HepG2 (cell line): ENCODE results near the gene SRRT. TPM values are rescaled to one million over a fixed set of nuclear protein-coding genes. Genes with fewer than 3 reads are reported as not detected.

Experiments used
- CCDC6 ChIP-seq: sonication (generic); formaldehyde crosslinking; IDR thresholded peaks from 2 replicates; pipeline ENCODE4 v1.8.1; 2022; ENCODE audit warnings: mild to moderate bottlenecking, missing genetic modification reagents, moderate library complexity
- CENPX ChIP-seq: sonication (generic); formaldehyde crosslinking; IDR thresholded peaks from 2 replicates; pipeline ENCODE4 v1.9.0; 2021; ENCODE audit warnings: mild to moderate bottlenecking, missing genetic modification reagents, moderate library complexity
- DR1 ChIP-seq: sonication (generic); formaldehyde crosslinking; IDR thresholded peaks from 2 replicates; pipeline ENCODE4 v1.8.0; 2021; ENCODE audit warnings: mild to moderate bottlenecking, missing genetic modification reagents, inconsistent platforms
- ELK4 ChIP-seq: sonication (generic); formaldehyde crosslinking; IDR thresholded peaks from 2 replicates; pipeline ENCODE4 v1.9.0; 2021; ENCODE audit warnings: missing genetic modification reagents, borderline replicate concordance
- ERF ChIP-seq: IDR thresholded peaks from 2 replicates; pipeline ENCODE4 v1.6.1; 2018; ENCODE audit warnings: missing biosample characterization, missing genetic modification reagents
- FOXM1 ChIP-seq: sonication (generic); formaldehyde crosslinking; IDR thresholded peaks from 2 replicates; pipeline ENCODE4 v1.5.0; 2020; ENCODE audit warnings: missing genetic modification reagents
- PAWR ChIP-seq: sonication (generic); formaldehyde crosslinking; IDR thresholded peaks from 2 replicates; pipeline ENCODE4 v1.4.0; 2020; ENCODE audit warnings: missing genetic modification reagents, mild to moderate bottlenecking, borderline replicate concordance
- RORA ChIP-seq: sonication (generic); formaldehyde crosslinking; IDR thresholded peaks from 2 replicates; pipeline ENCODE4 v1.5.0; 2020; ENCODE audit warnings: mild to moderate bottlenecking, missing genetic modification reagents, moderate library complexity
- SNAI1 ChIP-seq: sonication (generic); formaldehyde crosslinking; IDR thresholded peaks from 2 replicates; pipeline ENCODE4 v1.5.0; 2020; ENCODE audit warnings: mild to moderate bottlenecking, missing genetic modification reagents, borderline replicate concordance
- ZBTB1 ChIP-seq: sonication (generic); formaldehyde crosslinking; IDR thresholded peaks from 2 replicates; pipeline ENCODE4 v1.4.0; 2020; ENCODE audit warnings: missing genetic modification reagents, borderline replicate concordance
- ZBTB10 ChIP-seq: sonication (generic); formaldehyde crosslinking; IDR thresholded peaks from 2 replicates; pipeline ENCODE4 v1.4.0; 2020; ENCODE audit warnings: missing genetic modification reagents, borderline replicate concordance
- ZBTB34 ChIP-seq: sonication (generic); formaldehyde crosslinking; IDR thresholded peaks from 2 replicates; pipeline ENCODE4 v1.8.0; 2022; ENCODE audit warnings: mild to moderate bottlenecking, missing genetic modification reagents
- ZBTB37 ChIP-seq: sonication (generic); formaldehyde crosslinking; IDR thresholded peaks from 2 replicates; pipeline ENCODE4 v1.4.0; 2020; ENCODE audit warnings: mild to moderate bottlenecking, missing genetic modification reagents
- ZFP91 ChIP-seq: sonication (generic); formaldehyde crosslinking; IDR thresholded peaks from 2 replicates; pipeline ENCODE4 v1.9.0; 2022; ENCODE audit warnings: missing genetic modification reagents, mild to moderate bottlenecking, borderline replicate concordance
- ZNF382 ChIP-seq: sonication (generic); formaldehyde crosslinking; IDR thresholded peaks from 2 replicates; pipeline ENCODE4 v1.5.0; 2020; ENCODE audit warnings: missing genetic modification reagents, mild to moderate bottlenecking, borderline replicate concordance
- ZNF615 ChIP-seq: sonication (generic); formaldehyde crosslinking; IDR thresholded peaks from 2 replicates; pipeline ENCODE4 v1.5.0; 2020; ENCODE audit warnings: mild to moderate bottlenecking, missing genetic modification reagents, borderline replicate concordance
- ZNF737 ChIP-seq: sonication (generic); formaldehyde crosslinking; IDR thresholded peaks from 2 replicates; pipeline ENCODE4 v1.5.0; 2020; ENCODE audit warnings: missing genetic modification reagents, mild to moderate bottlenecking, borderline replicate concordance
- ZNF788 ChIP-seq: sonication (generic); formaldehyde crosslinking; IDR thresholded peaks from 2 replicates; pipeline ENCODE4 v1.5.0; 2020; ENCODE audit warnings: mild to moderate bottlenecking, missing genetic modification reagents, borderline replicate concordance
- polyA plus RNA-seq, 8 experiments: library from polyadenylated mRNA; depleted of rRNA in 3 of 8; stranded (reverse) in 7 of 8; unstranded in 1 of 8; fragments of >200 nt; fragmentation: Illumina TruSeq in 4 of 8; extraction: Trizol in 4 of 8; gene quantifications; 2 replicates each; pipeline versions ENCODE4 v1.2.1 to v1.2.3, GENCODE V29; 2011 to 2016; ENCODE audit warnings: low read depth in 4 of 8, missing spikeins in 1 of 8, mixed read lengths in 1 of 8; ENCODE audit not compliant: insufficient read depth in 1 of 8
- total RNA-seq, 5 experiments: library from RNA; depleted of rRNA; stranded (reverse); fragments of >200 nt; fragmentation: Illumina TruSeq; extraction: Trizol; gene quantifications; 2 replicates each; pipeline ENCODE4 v1.2.3, GENCODE V29; 2016; ENCODE audit warnings: low read depth in 1 of 5

The SRRT gene
- total and polyA plus RNA-seq, 2 of the 13 experiments (the other 11 are each of a cell fraction or from before 2014, with no cell fraction given): 26.2 to 106 TPM

DNA sequence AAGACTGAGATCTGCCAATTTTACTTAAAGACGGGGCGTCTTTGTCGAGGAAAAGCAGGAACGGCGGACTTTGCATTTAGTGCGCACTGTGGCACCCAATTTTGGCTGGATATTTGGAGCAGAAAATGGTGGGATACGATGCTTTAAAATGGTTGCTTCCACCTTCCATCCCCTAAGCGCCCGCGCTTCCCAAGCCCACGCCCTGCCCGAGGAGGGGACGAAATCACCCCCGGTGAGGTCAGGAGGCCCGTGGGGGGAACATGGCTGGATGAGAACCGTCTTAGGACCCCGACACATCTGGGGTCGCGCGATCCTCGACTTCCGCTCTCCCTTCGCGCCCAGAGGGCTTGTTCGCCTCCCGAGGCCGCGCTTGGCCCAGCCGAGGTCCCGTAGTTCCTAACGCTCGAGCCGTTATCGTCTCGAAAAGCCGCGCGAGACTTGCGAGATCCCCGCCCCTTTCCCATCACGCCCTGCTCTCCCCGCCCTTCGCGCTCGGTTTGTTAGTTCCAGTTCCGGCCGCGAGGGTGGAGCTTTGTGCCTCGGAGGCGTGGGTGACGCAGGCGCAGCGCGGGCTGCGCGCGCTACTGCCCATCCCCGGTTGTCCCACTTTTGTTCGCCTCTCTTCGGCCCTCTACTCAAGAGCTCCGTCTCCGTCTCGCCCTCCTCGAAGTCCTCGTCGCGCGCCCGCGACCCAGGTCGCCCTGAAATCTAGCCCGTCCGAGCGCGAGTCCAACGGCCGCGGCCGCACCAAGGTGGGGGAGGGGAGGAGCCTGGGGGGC lies at the start of gene SRRT (continued):
- TF ChIP-seq ELK4 (CRISPR knock-in tag) (no peak), ZBTB1 (CRISPR knock-in tag) (no peak), SNAI1 (CRISPR knock-in tag) (no peak), ZBTB10 (peak; percentile 17; the same call in 1 of the 2 replicates), ZBTB34 (CRISPR knock-in tag) (peak; percentile 19; the same call in 1 of the 2 replicates), ZNF788 (CRISPR knock-in tag) (peak; percentile 85; the same call in 1 of the 2 replicates), ZNF382 (CRISPR knock-in tag) (no peak), ERF (peak; percentile 67; the same call in 1 of the 2 replicates), CCDC6 (CRISPR knock-in tag) (peak; percentile 80; the same call in 1 of the 2 replicates), ZFP91 (CRISPR knock-in tag) (peak; percentile 81; the same call in 1 of the 2 replicates), ZBTB37 (CRISPR knock-in tag) (no peak), PAWR (CRISPR knock-in tag) (peak; percentile 67; the same call in 1 of the 2 replicates), FOXM1 (no peak), DR1 (peak; percentile 93), ZNF737 (no peak; the same call in 1 of the 2 replicates), RORA (CRISPR knock-in tag) (no peak), ZNF615 (CRISPR knock-in tag) (0 out of 2 replicates have a peak, but pooled peaks have one; percentile 59), CENPX (CRISPR knock-in tag) (no peak)
